Measurements from ENCODE around the gene AIG1. TPM values are rescaled to one million over a fixed set of nuclear protein-coding genes. Genes with fewer than 3 reads are reported as not detected.

Gene AIG1
- total RNA-seq, 2 experiments from 2014 or later = 7.4 to 8.4 TPM

GRCh38 chr6:143090314-143091044, 29.8 kb downstream of the AIG1 start:
- no peak overlapping the region for H3K4me3 Mint-ChIP-seq
- DNase-seq = no peak
- Histone ChIP-seq H3K27ac (ENCODE audit: low read depth in 1 of 2, low read length in 2 of 2) (no peak overlapping the region), H3K4me3 (ENCODE audit: low read length) (no peak overlapping the region), H3K9me3 (ENCODE audit: control insufficient read depth in 1 of 2, insufficient read depth in 1 of 2, low read length in 2 of 2) (no peaks in the 10 kb centered on the region), H3K36me3 (ENCODE audit: insufficient read depth, low read length) (no peaks in the 10 kb centered on the region), H3K27me3 (ENCODE audit: control insufficient read depth in 1 of 2, insufficient read depth in 2 of 2, low read length in 2 of 2) (no peaks in the 10 kb centered on the region), H3K4me1 (ENCODE audit: insufficient read depth, low read length) (no peaks in the 10 kb centered on the region)
- intact Hi-C loops (cut with DNase I, micrococcal nuclease) = no loop called here
- POLR2A ChIA-PET = no interaction called here
- ATAC-seq (ENCODE audit: poor library complexity) = peak; percentile 51
- no peaks in the 10 kb centered on the region for H3K36me3 Mint-ChIP-seq (ENCODE audit: low read depth)
- TF ChIP-seq, protein P1, sequence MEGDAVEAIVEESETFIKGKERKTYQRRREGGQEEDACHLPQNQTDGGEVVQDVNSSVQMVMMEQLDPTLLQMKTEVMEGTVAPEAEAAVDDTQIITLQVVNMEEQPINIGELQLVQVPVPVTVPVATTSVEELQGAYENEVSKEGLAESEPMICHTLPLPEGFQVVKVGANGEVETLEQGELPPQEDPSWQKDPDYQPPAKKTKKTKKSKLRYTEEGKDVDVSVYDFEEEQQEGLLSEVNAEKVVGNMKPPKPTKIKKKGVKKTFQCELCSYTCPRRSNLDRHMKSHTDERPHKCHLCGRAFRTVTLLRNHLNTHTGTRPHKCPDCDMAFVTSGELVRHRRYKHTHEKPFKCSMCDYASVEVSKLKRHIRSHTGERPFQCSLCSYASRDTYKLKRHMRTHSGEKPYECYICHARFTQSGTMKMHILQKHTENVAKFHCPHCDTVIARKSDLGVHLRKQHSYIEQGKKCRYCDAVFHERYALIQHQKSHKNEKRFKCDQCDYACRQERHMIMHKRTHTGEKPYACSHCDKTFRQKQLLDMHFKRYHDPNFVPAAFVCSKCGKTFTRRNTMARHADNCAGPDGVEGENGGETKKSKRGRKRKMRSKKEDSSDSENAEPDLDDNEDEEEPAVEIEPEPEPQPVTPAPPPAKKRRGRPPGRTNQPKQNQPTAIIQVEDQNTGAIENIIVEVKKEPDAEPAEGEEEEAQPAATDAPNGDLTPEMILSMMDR (IDR thresholded peaks at IDR 0.05) = no peak
- no peaks in the 10 kb centered on the region for H3K9me3 Mint-ChIP-seq
- H3K4me1 Mint-ChIP-seq (ENCODE audit: low read depth) = peaks cover 15% of the 10 kb centered on the region
- H3K27ac Mint-ChIP-seq = peak overlapping the region; percentile 31
- no peaks in the 10 kb centered on the region for H3K27me3 Mint-ChIP-seq
- CTCF ChIA-PET = no interaction called here

DNA sequence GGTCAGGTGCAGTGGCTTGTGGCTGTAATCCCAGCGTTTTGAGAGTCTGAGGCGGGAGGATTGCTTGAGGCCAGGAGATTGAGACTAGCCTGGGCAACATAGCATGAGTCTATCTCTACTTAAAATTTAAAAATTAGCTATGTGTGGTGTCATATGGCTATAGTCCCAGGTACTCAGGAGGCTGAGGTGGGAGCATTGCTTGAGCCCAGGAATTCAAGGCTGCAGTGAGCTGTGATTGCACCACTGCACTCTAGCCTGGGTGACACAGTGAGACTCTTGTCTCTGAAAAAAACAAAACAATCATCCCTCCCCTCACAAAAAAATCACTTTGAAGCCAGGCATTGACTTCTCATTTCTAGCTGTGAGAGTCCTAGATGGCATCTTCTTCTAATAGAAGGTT, 32.1 kb downstream of the AIG1 start:
- Histone ChIP-seq H3K4me1 (ENCODE audit: insufficient read depth, low read length) (peaks cover 8% of the 10 kb centered on the region), H3K9me3 (ENCODE audit: control insufficient read depth in 1 of 2, insufficient read depth in 1 of 2, low read length in 2 of 2) (no peaks in the 10 kb centered on the region), H3K4me3 (ENCODE audit: low read length) (no peak overlapping the region), H3K36me3 (ENCODE audit: insufficient read depth, low read length) (no peaks in the 10 kb centered on the region), H3K27me3 (ENCODE audit: control insufficient read depth in 1 of 2, insufficient read depth in 2 of 2, low read length in 2 of 2) (no peaks in the 10 kb centered on the region), H3K27ac (ENCODE audit: low read depth in 1 of 2, low read length in 2 of 2) (no peak overlapping the region)
- ChIA-PET POLR2A (no interaction called here), CTCF (no interaction called here)
- Mint-ChIP-seq H3K36me3 (ENCODE audit: low read depth) (no peaks in the 10 kb centered on the region), H3K27me3 (no peaks in the 10 kb centered on the region), H3K27ac (no peak overlapping the region), H3K9me3 (no peaks in the 10 kb centered on the region), H3K4me3 (no peak overlapping the region), H3K4me1 (ENCODE audit: low read depth) (peaks cover 19% of the 10 kb centered on the region)
- TF ChIP-seq, protein P1 (IDR thresholded peaks at IDR 0.05) = no peak
- ATAC-seq (ENCODE audit: poor library complexity) = no peak
- intact Hi-C loops (cut with DNase I, micrococcal nuclease) = no loop called here
- no peak for DNase-seq

DNA sequence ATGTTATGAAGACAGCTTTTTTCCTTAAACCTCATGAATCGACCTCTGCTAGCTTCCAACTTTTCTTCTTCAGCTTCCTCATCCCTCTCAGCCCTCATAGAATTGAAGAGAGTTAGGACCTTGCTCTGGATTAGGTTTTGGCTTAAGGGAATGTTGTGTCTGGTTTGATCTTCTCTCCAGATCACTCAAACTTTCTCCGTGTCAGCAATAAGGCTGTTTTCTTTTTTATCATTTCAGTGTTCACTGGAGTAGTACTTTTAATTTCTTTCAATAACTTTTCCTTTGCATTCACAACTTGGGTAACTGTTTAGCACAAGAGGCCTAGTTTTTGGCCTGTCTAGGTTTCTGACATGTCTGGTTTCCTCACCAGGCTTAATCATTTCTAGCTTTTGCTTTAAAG, 32.6 kb downstream of the AIG1 start:
- intact Hi-C loops (cut with DNase I, micrococcal nuclease) = no loop called here
- Mint-ChIP-seq H3K4me1 (ENCODE audit: low read depth) (peaks cover 19% of the 10 kb centered on the region), H3K27ac (no peak overlapping the region), H3K36me3 (ENCODE audit: low read depth) (no peaks in the 10 kb centered on the region), H3K4me3 (no peak overlapping the region), H3K27me3 (no peaks in the 10 kb centered on the region), H3K9me3 (no peaks in the 10 kb centered on the region)
- ATAC-seq (ENCODE audit: poor library complexity) (no peak), DNase-seq (no peak)
- H3K36me3 ChIP-seq (ENCODE audit: insufficient read depth, low read length) = no peaks in the 10 kb centered on the region
- H3K27ac ChIP-seq (ENCODE audit: low read depth in 1 of 2, low read length in 2 of 2) = no peak overlapping the region
- ChIA-PET CTCF (no interaction called here), POLR2A (no interaction called here)
- TF ChIP-seq, protein P1 (IDR thresholded peaks at IDR 0.05) = no peak
- no peaks in the 10 kb centered on the region for H3K9me3 ChIP-seq (ENCODE audit: control insufficient read depth in 1 of 2, insufficient read depth in 1 of 2, low read length in 2 of 2)
- H3K4me1 ChIP-seq (ENCODE audit: insufficient read depth, low read length) = peaks cover 9% of the 10 kb centered on the region
- H3K4me3 ChIP-seq (ENCODE audit: low read length) = no peak overlapping the region
- no peaks in the 10 kb centered on the region for H3K27me3 ChIP-seq (ENCODE audit: control insufficient read depth in 1 of 2, insufficient read depth in 2 of 2, low read length in 2 of 2)
